H1 (cell line): ENCODE data around the gene ACOT12. TPM values are rescaled to one million over a fixed set of nuclear protein-coding genes. Genes with fewer than 3 reads are reported as not detected.

Experiments used
- CTCF ChIA-PET: fragments of 300-600 bp; sonication (Branson Sonifier 250); formaldehyde crosslinking; loops from one replicate; lab custom pipeline; 2021; ENCODE audit not compliant: partially characterized antibody; lab: Charles Lee
- POLR2A ChIA-PET: fragments of 300-600 bp; sonication (Branson Sonifier 250); formaldehyde crosslinking; loops from one replicate; lab custom pipeline; 2021; ENCODE audit warnings: inconsistent platforms; ENCODE audit not compliant: partially characterized antibody; lab: Charles Lee
- DNase-seq, 2 experiments: peaks; one replicate each; pipeline versions ENCODE4 v3.0.0 to v3.0.0-alpha.2; 2010 to 2022; ENCODE audit warnings: low spot score in 2 of 2, low read depth in 1 of 2, mixed read lengths in 1 of 2
- FAIRE-seq: peaks from 2 replicates; lab custom pipeline; 2011; peaks lifted over from hg19 to GRCh38; lab: Jason Lieb, UNC
- H2AFZ ChIP-seq: 2 replicates; pipeline ENCODE4 v1.8.1; 2012; ENCODE audit warnings: low read length, inconsistent platforms
- H2AK5ac ChIP-seq: 2 replicates; pipeline ENCODE4 v1.6.1; 2013; ENCODE audit warnings: low read depth, low read length
- H2BK120ac ChIP-seq: replicated peaks from 2 replicates; pipeline ENCODE3; 2013; ENCODE audit warnings: low read depth, low read length, inconsistent platforms
- H2BK12ac ChIP-seq: 2 replicates; pipeline ENCODE4 v1.6.1; 2013; ENCODE audit warnings: low read depth, low read length
- H2BK15ac ChIP-seq: 2 replicates; pipeline ENCODE4 v1.6.1; 2013; ENCODE audit warnings: low read length
- H2BK20ac ChIP-seq: 2 replicates; pipeline ENCODE4 v1.6.1; 2013; ENCODE audit warnings: low read length
- H2BK5ac ChIP-seq: 2 replicates; pipeline ENCODE4 v1.6.1; 2013; ENCODE audit warnings: low read depth, low read length
- H3K14ac ChIP-seq: 2 replicates; pipeline ENCODE4 v1.6.1; 2013; ENCODE audit warnings: inconsistent platforms; ENCODE audit not compliant: insufficient read length
- H3K18ac ChIP-seq: 2 replicates; pipeline ENCODE4 v1.6.1; 2013; ENCODE audit warnings: low read length; ENCODE audit errors: extremely low read depth
- H3K23ac ChIP-seq: 2 replicates; pipeline ENCODE4 v1.6.1; 2013; ENCODE audit warnings: inconsistent platforms; ENCODE audit not compliant: insufficient read length
- H3K23me2 ChIP-seq: 2 replicates; pipeline ENCODE4 v1.6.1; 2013; ENCODE audit warnings: low read depth, low read length
- H3K27ac ChIP-seq: 2 replicates; pipeline ENCODE4 v1.6.1; 2011; ENCODE audit warnings: low read depth, low read length, inconsistent platforms
- H3K27me3 ChIP-seq, 4 experiments: replicated peaks in 1 of 4; 1 replicate in 1 of 4; 2 replicates in 3 of 4; pipeline versions ENCODE4 v1.6.1 to v1.8.1; 2011 to 2013; ENCODE audit warnings: low read length in 3 of 4, mild to moderate bottlenecking in 3 of 4, inconsistent platforms in 2 of 4, mixed read lengths in 2 of 4, moderate library complexity in 1 of 4; ENCODE audit not compliant: control insufficient read depth in 3 of 4, insufficient read depth in 3 of 4; ENCODE audit errors: extremely low read depth in 1 of 4
- H3K36me3 ChIP-seq, 4 experiments: 2 replicates each; pipeline versions ENCODE4 v1.6.1 to v1.8.1; 2011 to 2013; ENCODE audit warnings: mild to moderate bottlenecking in 4 of 4, low read length in 3 of 4, moderate library complexity in 2 of 4, control low read depth in 1 of 4, inconsistent platforms in 1 of 4; ENCODE audit not compliant: insufficient read depth in 4 of 4, control insufficient read depth in 2 of 4
- H3K4ac ChIP-seq: replicated peaks from 2 replicates; pipeline ENCODE3; 2013; ENCODE audit warnings: low read length, low read depth, mixed read lengths, inconsistent platforms; ENCODE audit not compliant: insufficient read length
- H3K4me1 ChIP-seq, 4 experiments: replicated peaks in 1 of 4; 1 replicate in 1 of 4; 2 replicates in 3 of 4; pipeline versions ENCODE4 v1.6.1 to v1.8.1; 2011 to 2013; ENCODE audit warnings: low read length in 3 of 4, inconsistent platforms in 2 of 4, mixed read lengths in 1 of 4; ENCODE audit not compliant: insufficient read depth in 4 of 4, control insufficient read depth in 3 of 4
- H3K4me2 ChIP-seq, 2 experiments: 2 replicates each; pipeline versions ENCODE4 v1.6.1 to v1.8.1; 2011 to 2013; ENCODE audit warnings: low read depth in 2 of 2, low read length in 2 of 2, control low read depth in 1 of 2, inconsistent platforms in 1 of 2, mild to moderate bottlenecking in 1 of 2; ENCODE audit not compliant: insufficient read depth in 1 of 2
- H3K4me3 ChIP-seq, 4 experiments: fragments of 200-600, 300-600 bp in 1 of 4; sonication (generic), shearing (Covaris generic), sonication (Bioruptor Twin) in 1 of 4; 2 replicates each; pipeline versions ENCODE4 v1.5.1 to v1.8.1; 2011 to 2016; ENCODE audit warnings: low read length in 4 of 4, low read depth in 3 of 4, control low read depth in 2 of 4, inconsistent platforms in 2 of 4, mild to moderate bottlenecking in 2 of 4, mixed read lengths in 1 of 4, moderate library complexity in 1 of 4; ENCODE audit not compliant: insufficient read depth in 2 of 4; ENCODE audit errors: extremely low read depth in 1 of 4
- H3K56ac ChIP-seq: replicated peaks from 2 replicates; pipeline ENCODE3; 2013; ENCODE audit warnings: low read depth, mild to moderate bottlenecking, mixed read lengths, low read length, inconsistent platforms; ENCODE audit not compliant: insufficient read length
- H3K79me1 ChIP-seq: 2 replicates; pipeline ENCODE4 v1.6.1; 2013; ENCODE audit warnings: low read depth, low read length, control low read depth
- H3K79me2 ChIP-seq, 2 experiments: 2 replicates each; pipeline versions ENCODE4 v1.6.1 to v1.8.1; 2012 to 2013; ENCODE audit warnings: low read length in 2 of 2, mild to moderate bottlenecking in 2 of 2, inconsistent platforms in 1 of 2; ENCODE audit not compliant: insufficient read depth in 2 of 2, control insufficient read depth in 1 of 2
- H3K9ac ChIP-seq, 4 experiments: replicated peaks in 1 of 4; 1 replicate in 1 of 4; 2 replicates in 3 of 4; pipeline versions ENCODE4 v1.6.1 to v1.8.1; 2011 to 2013; ENCODE audit warnings: low read depth in 3 of 4, low read length in 3 of 4, control low read depth in 2 of 4, mild to moderate bottlenecking in 2 of 4, moderate library complexity in 2 of 4, inconsistent platforms in 1 of 4; ENCODE audit errors: extremely low read depth in 1 of 4
- H3K9me3 ChIP-seq, 2 experiments: 2 replicates each; pipeline versions ENCODE4 v1.6.1 to v1.8.1; 2012 to 2013; ENCODE audit warnings: mild to moderate bottlenecking in 2 of 2, moderate library complexity in 2 of 2, control low read depth in 1 of 2, inconsistent platforms in 1 of 2, low read depth in 1 of 2, low read length in 1 of 2, mixed read lengths in 1 of 2; ENCODE audit not compliant: insufficient read depth in 2 of 2
- H4K20me1 ChIP-seq, 2 experiments: replicated peaks in 1 of 2; 2 replicates each; pipeline versions ENCODE3 to v1.8.1; 2011 to 2013; ENCODE audit warnings: inconsistent platforms in 2 of 2, low read length in 2 of 2, mild to moderate bottlenecking in 1 of 2; ENCODE audit not compliant: insufficient read depth in 2 of 2, control insufficient read depth in 1 of 2
- H4K5ac ChIP-seq: 2 replicates; pipeline ENCODE4 v1.6.1; 2013; ENCODE audit warnings: low read length, low read depth, mixed read lengths, inconsistent platforms; ENCODE audit not compliant: insufficient read length
- H4K8ac ChIP-seq: 2 replicates; pipeline ENCODE4 v1.8.0; 2013; ENCODE audit warnings: mild to moderate bottlenecking, moderate library complexity, low read length, inconsistent platforms; ENCODE audit not compliant: insufficient read depth; ENCODE audit errors: extremely low read depth
- H4K91ac ChIP-seq: replicated peaks from 2 replicates; pipeline ENCODE3; 2013; ENCODE audit warnings: low read length, mixed read lengths, inconsistent platforms; ENCODE audit not compliant: insufficient read length
- ASH2L ChIP-seq: fragments of 200-600, 300-600 bp; sonication (generic); IDR thresholded peaks from one replicate; pipeline ENCODE4 v1.7.1; 2017; ENCODE audit warnings: low read length
- ZNF274 ChIP-seq: IDR thresholded peaks from 2 replicates; pipeline ENCODE4 v1.7.0; 2012; ENCODE audit warnings: low read length, borderline replicate concordance; ENCODE audit errors: extremely low read depth
- WGBS, 2 experiments: shearing (Covaris generic) in 1 of 2; methylation state at CpG; one replicate each; pipeline versions ENCODE4 v1.1.6 to v1.1.7; 2013 to 2015; ENCODE audit warnings: low lambda C conversion rate in 2 of 2, mixed read lengths in 2 of 2, inconsistent platforms in 1 of 2, low coverage in 1 of 2, missing lambda C conversion rate in 1 of 2; ENCODE audit not compliant: insufficient replicate concordance in 2 of 2, insufficient coverage in 1 of 2, insufficient read length in 1 of 2; ENCODE audit errors: extremely low coverage in 1 of 2, missing lambda C conversion rate in 1 of 2; 5-methylcytosine and 5-hydroxymethylcytosine counted together
- polyA plus RNA-seq, 7 experiments: library from polyadenylated mRNA; depleted of rRNA in 3 of 7; stranded (reverse) in 5 of 7; unstranded in 2 of 7; fragments of >200 nt in 5 of 7; fragments of 200-250 nt in 2 of 7; gene quantifications; 1 replicate in 5 of 7; 2 replicates in 1 of 7; 4 replicates in 1 of 7; pipeline versions ENCODE4 v1.2.1 to v1.2.3, GENCODE V29; 2011 to 2013; ENCODE audit warnings: missing spikeins in 2 of 7, mixed read lengths in 2 of 7
- total RNA-seq: library from RNA; stranded (reverse); fragmentation: NEBNext Ultra II Directional; extraction: Animal tissue kit (Norgen Biotek cat#: 25700); gene quantifications from 2 replicates; pipeline ENCODE4 v1.2.1, GENCODE V29; 2021

The ACOT12 gene
- total and polyA plus RNA-seq, 2 of the 8 experiments (the other 6 are each of a cell fraction or from before 2014, with no cell fraction given) = 0.29 TPM; not detected in 1

DNA sequence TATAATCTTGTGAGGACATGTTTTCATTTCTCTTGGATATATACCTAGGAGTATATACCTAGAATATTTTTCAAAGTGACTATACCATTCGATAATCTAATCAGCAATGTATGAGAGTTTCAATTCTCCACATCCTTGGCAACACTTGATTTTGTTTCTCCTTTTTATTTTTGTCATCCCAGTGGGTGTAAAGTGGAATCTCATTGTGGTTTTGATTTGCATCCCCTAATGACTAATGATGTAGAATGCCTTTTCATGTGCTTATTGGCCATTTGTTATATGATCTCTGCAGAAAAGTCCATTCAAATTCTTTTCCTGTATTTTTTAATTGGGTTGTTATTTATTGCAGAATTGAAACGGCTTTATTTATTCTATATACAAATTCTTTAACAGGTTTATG is 77.4 kb downstream of the ACOT12 start:
- no peak overlapping the region for H2AFZ ChIP-seq
- H3K14ac ChIP-seq = no peak overlapping the region
- no peak overlapping the region for H2BK5ac ChIP-seq
- H3K4ac ChIP-seq = no peak overlapping the region
- no peak overlapping the region for H2BK15ac ChIP-seq
- H3K23ac ChIP-seq = no peak overlapping the region
- no peaks in the 10 kb centered on the region for H3K9me3 ChIP-seq
- CTCF ChIA-PET = no interaction called here
- no peaks in the 10 kb centered on the region for H3K79me1 ChIP-seq
- H3K4me2 ChIP-seq = no peak overlapping the region
- no peak overlapping the region for H4K8ac ChIP-seq
- DNase-seq (no peak), FAIRE-seq (no peak)
- no peak overlapping the region for H3K4me3 ChIP-seq
- no peak overlapping the region for H3K56ac ChIP-seq
- H2BK12ac ChIP-seq = no peak overlapping the region
- no peaks in the 10 kb centered on the region for H3K27me3 ChIP-seq
- H2BK120ac ChIP-seq = no peak overlapping the region
- no peak overlapping the region for H2BK20ac ChIP-seq
- H3K23me2 ChIP-seq = no peaks in the 10 kb centered on the region
- no peaks in the 10 kb centered on the region for H3K79me2 ChIP-seq
- 79% methylated on average over 2 of the region's 2 CpGs; no CpG with 5 or more reads in 1 of the 2 experiments for WGBS, 2 experiments
- no peak overlapping the region for H2AK5ac ChIP-seq
- no peak overlapping the region for H3K18ac ChIP-seq
- no peak overlapping the region for H4K5ac ChIP-seq
- no peak overlapping the region for H3K9ac ChIP-seq
- no peak overlapping the region for H3K27ac ChIP-seq
- H4K20me1 ChIP-seq = no peaks in the 10 kb centered on the region
- H3K36me3 ChIP-seq = peaks cover 0 to 15% (median 6%) of the 10 kb centered on the region in 4 experiments; a peak in 4 of 8 replicates
- no peak overlapping the region for H4K91ac ChIP-seq
- peaks cover 0 to 6% (median 1%) of the 10 kb centered on the region in 4 experiments; a peak in 2 of 7 replicates for H3K4me1 ChIP-seq
- POLR2A ChIA-PET = no interaction called here
- TF ChIP-seq ZNF274 (no peak), ASH2L (no peak)
